PC-3 (cell line): ENCODE measurements around the gene PUM2.

ENCODE experiments used
- EZH2 ChIP-seq: fragments of 300-600 bp; sonication (generic); IDR thresholded peaks from one replicate; pipeline ENCODE4 v1.6.1; 2017; ENCODE audit warnings: antibody characterized with exemption, mild to moderate bottlenecking, low read length; ENCODE audit not compliant: unreplicated experiment
- EZH2phosphoT487 ChIP-seq: fragments of 300-600 bp; sonication (generic); IDR thresholded peaks from 2 replicates; pipeline ENCODE4 v1.6.1; 2018; ENCODE audit warnings: mild to moderate bottlenecking, antibody characterized with exemption, low read length, borderline replicate concordance
- TF ChIP-seq, protein P1 (sequence below): fragments of 300-600 bp; sonication (generic); conservative IDR thresholded peaks from 2 replicates; pipeline ENCODE4 v1.5.1; 2017; ENCODE audit warnings: antibody characterized with exemption, low read depth, mild to moderate bottlenecking, low read length

DNA sequence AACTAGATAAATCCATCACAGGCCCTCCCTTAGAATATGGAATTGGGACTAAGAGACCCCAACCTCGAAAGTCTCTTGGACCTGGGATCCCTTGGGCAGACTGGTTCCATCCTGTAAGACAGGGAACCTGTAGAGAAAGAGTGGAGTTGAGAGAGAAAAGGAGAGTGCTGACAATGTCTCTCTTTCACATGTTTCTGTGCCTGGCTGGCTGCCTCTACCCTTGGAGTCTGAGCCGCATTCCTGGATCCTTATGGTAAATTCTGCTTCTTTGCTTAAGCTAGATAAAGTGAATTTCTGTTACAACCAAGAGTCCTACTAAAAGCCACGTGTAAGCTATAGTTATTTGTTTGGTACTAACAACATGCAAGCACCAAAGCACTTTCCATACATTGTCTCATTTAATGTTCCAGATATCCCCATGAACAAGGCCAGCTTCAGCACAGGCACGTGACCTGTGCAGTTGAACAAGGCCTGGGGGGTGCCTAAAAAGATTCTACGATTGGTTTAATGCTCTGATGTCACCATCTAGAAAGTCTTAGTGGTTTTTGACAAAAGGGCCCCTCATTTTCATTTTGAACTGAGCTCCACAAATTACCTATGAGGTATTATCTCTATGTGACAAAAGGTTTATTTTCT lies 2.1 kb upstream of the PUM2 start:
- TF ChIP-seq, protein P1, sequence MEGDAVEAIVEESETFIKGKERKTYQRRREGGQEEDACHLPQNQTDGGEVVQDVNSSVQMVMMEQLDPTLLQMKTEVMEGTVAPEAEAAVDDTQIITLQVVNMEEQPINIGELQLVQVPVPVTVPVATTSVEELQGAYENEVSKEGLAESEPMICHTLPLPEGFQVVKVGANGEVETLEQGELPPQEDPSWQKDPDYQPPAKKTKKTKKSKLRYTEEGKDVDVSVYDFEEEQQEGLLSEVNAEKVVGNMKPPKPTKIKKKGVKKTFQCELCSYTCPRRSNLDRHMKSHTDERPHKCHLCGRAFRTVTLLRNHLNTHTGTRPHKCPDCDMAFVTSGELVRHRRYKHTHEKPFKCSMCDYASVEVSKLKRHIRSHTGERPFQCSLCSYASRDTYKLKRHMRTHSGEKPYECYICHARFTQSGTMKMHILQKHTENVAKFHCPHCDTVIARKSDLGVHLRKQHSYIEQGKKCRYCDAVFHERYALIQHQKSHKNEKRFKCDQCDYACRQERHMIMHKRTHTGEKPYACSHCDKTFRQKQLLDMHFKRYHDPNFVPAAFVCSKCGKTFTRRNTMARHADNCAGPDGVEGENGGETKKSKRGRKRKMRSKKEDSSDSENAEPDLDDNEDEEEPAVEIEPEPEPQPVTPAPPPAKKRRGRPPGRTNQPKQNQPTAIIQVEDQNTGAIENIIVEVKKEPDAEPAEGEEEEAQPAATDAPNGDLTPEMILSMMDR, result no peak
- TF ChIP-seq EZH2 (no peak), EZH2phosphoT487 (no peak)
